ENCODE results near the gene JAKMIP3. TPM values are rescaled to one million over a fixed set of nuclear protein-coding genes. Genes with fewer than 3 reads are reported as not detected.

The JAKMIP3 gene
- total and polyA plus RNA-seq, 2 donors (not counting 1 experiment from before 2014, with no cell fraction given): 0.17 to 0.21 TPM

DNA sequence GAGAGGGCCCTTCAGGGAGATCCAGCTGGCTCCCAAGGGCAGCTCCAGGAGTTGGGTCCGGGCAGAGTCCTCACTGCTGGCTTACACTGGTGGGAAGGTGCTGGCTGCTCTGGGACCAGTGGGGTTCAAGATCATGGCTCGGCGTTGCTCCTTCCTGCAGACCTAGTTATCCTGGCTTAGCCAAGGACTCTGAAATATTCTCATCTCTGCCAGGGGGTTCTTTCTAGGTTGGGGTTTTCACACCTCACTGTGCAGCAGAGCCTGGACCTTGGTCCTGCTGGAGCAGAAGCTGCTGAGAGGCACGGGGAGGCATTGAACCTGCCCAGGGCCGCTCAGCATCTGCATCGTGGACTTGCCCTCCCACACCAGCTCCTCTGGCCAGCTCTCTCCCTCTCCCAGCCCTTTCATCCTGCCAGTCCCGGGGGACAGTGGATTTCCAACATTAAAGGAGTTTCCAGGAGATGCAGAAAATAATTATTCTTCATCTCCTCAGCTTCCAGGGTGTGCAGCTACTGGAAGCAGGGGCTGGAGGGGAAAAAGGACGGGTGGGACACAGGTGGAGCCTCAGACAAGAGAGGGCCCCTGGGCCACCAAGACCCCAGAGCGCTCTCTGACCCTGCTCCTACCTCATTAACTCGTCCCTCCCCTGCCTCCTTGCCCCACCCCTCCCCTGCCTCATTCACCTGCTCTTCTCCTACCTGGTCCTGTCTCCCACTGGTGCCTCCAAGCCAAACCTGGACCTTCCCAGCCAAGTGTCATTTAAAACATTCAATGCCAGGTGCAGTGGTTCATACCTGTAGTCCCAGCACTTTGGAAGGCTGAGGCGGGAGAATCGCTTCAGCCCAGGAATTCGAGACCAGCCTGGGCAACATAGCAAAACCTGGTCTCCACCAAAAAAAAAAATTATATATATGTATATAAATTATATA is 42.5 kb downstream of the JAKMIP3 start:
- no peak overlapping the region for H3K27ac ChIP-seq (ENCODE audit: low read length in 2 of 2)
- no peaks in the 10 kb centered on the region for H3K36me3 ChIP-seq (replicated peaks in 1 of 2; ENCODE audit: control extremely low read depth in 1 of 2, control insufficient read depth in 1 of 2, extremely low read depth in 1 of 2, insufficient read depth in 2 of 2, low read length in 1 of 2)
- peaks cover 0 to 5% (median 0%) of the 10 kb centered on the region in 4 experiments for H3K27me3 ChIP-seq (replicated peaks in 1 of 4; ENCODE audit: control extremely low read depth in 1 of 4, control insufficient read depth in 3 of 4, insufficient read depth in 4 of 4, low read length in 3 of 4)
- Mint-ChIP-seq H3K9me3 (ENCODE audit: insufficient read depth) (no peaks in the 10 kb centered on the region), H3K4me3 (no peak overlapping the region), H3K4me1 (no peaks in the 10 kb centered on the region), H3K27me3 (peaks cover 9% of the 10 kb centered on the region), H3K27ac (no peak overlapping the region)
- no peak for TF ChIP-seq EZH2 (IDR thresholded peaks at IDR 0.05; ENCODE audit: borderline replicate concordance, insufficient read depth, low read depth, low read length, poor library complexity, severe bottlenecking)
- TF ChIP-seq, protein P1, sequence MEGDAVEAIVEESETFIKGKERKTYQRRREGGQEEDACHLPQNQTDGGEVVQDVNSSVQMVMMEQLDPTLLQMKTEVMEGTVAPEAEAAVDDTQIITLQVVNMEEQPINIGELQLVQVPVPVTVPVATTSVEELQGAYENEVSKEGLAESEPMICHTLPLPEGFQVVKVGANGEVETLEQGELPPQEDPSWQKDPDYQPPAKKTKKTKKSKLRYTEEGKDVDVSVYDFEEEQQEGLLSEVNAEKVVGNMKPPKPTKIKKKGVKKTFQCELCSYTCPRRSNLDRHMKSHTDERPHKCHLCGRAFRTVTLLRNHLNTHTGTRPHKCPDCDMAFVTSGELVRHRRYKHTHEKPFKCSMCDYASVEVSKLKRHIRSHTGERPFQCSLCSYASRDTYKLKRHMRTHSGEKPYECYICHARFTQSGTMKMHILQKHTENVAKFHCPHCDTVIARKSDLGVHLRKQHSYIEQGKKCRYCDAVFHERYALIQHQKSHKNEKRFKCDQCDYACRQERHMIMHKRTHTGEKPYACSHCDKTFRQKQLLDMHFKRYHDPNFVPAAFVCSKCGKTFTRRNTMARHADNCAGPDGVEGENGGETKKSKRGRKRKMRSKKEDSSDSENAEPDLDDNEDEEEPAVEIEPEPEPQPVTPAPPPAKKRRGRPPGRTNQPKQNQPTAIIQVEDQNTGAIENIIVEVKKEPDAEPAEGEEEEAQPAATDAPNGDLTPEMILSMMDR (IDR thresholded peaks at IDR 0.05): no peak
- 82% methylated on average over 8 of the region's 13 CpGs for WGBS (ENCODE audit: insufficient coverage)
- no peak overlapping the region for H2AFZ ChIP-seq (ENCODE audit: insufficient read depth, low read depth, low read length, poor library complexity, severe bottlenecking)
- no peaks in the 10 kb centered on the region for H3K4me1 ChIP-seq (ENCODE audit: control insufficient read depth in 2 of 2, insufficient read depth in 2 of 2, low read length in 2 of 2)
- ChIA-PET POLR2A (no interaction called here), CTCF (no interaction called here)
- no peak overlapping the region for H3K9ac ChIP-seq (ENCODE audit: low read length)
- no peaks in the 10 kb centered on the region for H4K20me1 ChIP-seq (ENCODE audit: control insufficient read depth, insufficient read depth, low read length, poor library complexity, severe bottlenecking)
- no peaks in the 10 kb centered on the region for H3K79me2 ChIP-seq (ENCODE audit: control insufficient read depth, insufficient read depth, low read length)
- H3K4me2 ChIP-seq (replicated peaks; ENCODE audit: low read depth, low read length, poor library complexity, severe bottlenecking): no peak overlapping the region
- H3K9me3 ChIP-seq (ENCODE audit: control extremely low read depth in 1 of 3, control insufficient read depth in 2 of 3, insufficient read depth in 1 of 3, low read length in 2 of 3): peaks cover 0 to 7% (median 0%) of the 10 kb centered on the region in 3 donors
- ATAC-seq (ENCODE audit: low read depth) (no peak), DNase-seq (no peak)
- no peak overlapping the region for H3K4me3 ChIP-seq (ENCODE audit: control extremely low read depth in 1 of 5, extremely low read depth in 1 of 5, insufficient read depth in 1 of 5, low read depth in 2 of 5, low read length in 4 of 5)
- intact Hi-C loops (cut with micrococcal nuclease): no loop called here
